Measurements from ENCODE around the gene TPI1.
"Not testable (repeated sequence)": the region's sequence is repeated elsewhere in the genome, so short reads cannot be mapped to it uniquely, and the experiment has no call there.

GRCh38 chr12:6879824-6880223 is 12.5 kb downstream of the TPI1 start:
- TF ChIP-seq CTCF (IDR thresholded peaks at IDR 0.05; ENCODE audit: poor library complexity); EZH2 (IDR thresholded peaks at IDR 0.05; ENCODE audit: borderline replicate concordance); EZH2phosphoT487 (IDR thresholded peaks at IDR 0.05; ENCODE audit: low read depth, severe bottlenecking, unreplicated experiment): not testable (repeated sequence)

Measured in hepatocyte (in vitro differentiated cells).